ENCODE measurements around the gene INO80C.
A peak's percentile ranks its signal among the peaks of the same experiment; 100 is the strongest.
"Not testable (repeated sequence)": the region's sequence is repeated elsewhere in the genome, so short reads cannot be mapped to it uniquely, and the experiment has no call there.

The INO80C gene

GRCh38 chr18:35489281-35489680 lies 8.5 kb downstream of the INO80C start:
- not testable (repeated sequence) for DNase-seq (ENCODE audit: low read depth in 2 of 2)

GRCh38 chr18:35488396-35488795 lies 9.4 kb downstream of the INO80C start:
- DNase-seq (ENCODE audit: low read depth in 2 of 2) = not testable (repeated sequence)

GRCh38 chr18:35487525-35487924 lies 10.2 kb downstream of the INO80C start:
- not testable (repeated sequence) for DNase-seq (ENCODE audit: low read depth in 2 of 2)

GRCh38 chr18:35485852-35486251 lies 11.9 kb downstream of the INO80C start:
- DNase-seq (ENCODE audit: low read depth in 2 of 2) = no peak

GRCh38 chr18:35484034-35484433 lies 13.7 kb downstream of the INO80C start:
- no peak for DNase-seq (ENCODE audit: low read depth in 2 of 2)

- no peak for DNase-seq (ENCODE audit: low read depth in 2 of 2)
These were observed 15.8 kb downstream of the INO80C start for GRCh38 chr18:35481960-35482366.

- DNase-seq (ENCODE audit: low read depth in 2 of 2) = no peak
These were observed 17.7 kb downstream of the INO80C start for GRCh38 chr18:35479911-35480586.

GRCh38 chr18:35478520-35479435 lies 19.0 kb downstream of the INO80C start:
- DNase-seq (ENCODE audit: low read depth in 2 of 2) = peak in 1 of 2 donors; percentile 30

- DNase-seq (ENCODE audit: low read depth in 2 of 2) = no peak
These were observed 19.8 kb downstream of the INO80C start for GRCh38 chr18:35477974-35478373.

GRCh38 chr18:35477497-35477896 lies 20.3 kb downstream of the INO80C start:
- DNase-seq (ENCODE audit: low read depth in 2 of 2) = no peak

GRCh38 chr18:35474884-35475283 lies 22.9 kb downstream of the INO80C start:
- no peak for DNase-seq (ENCODE audit: low read depth in 2 of 2)

- DNase-seq (ENCODE audit: low read depth in 2 of 2) = no peak
These were observed 24.2 kb downstream of the INO80C start for GRCh38 chr18:35473562-35473961.

GRCh38 chr18:35470435-35470834 lies 27.3 kb downstream of the INO80C start:
- DNase-seq (ENCODE audit: low read depth in 2 of 2) = no peak

- no peak for DNase-seq (ENCODE audit: low read depth in 2 of 2)
These were observed 28.0 kb downstream of the INO80C start for GRCh38 chr18:35469725-35470124.

GRCh38 chr18:35468711-35469110 lies 29.0 kb downstream of the INO80C start:
- DNase-seq (ENCODE audit: low read depth in 2 of 2) = no peak

- DNase-seq (ENCODE audit: low read depth in 2 of 2) = no peak
These were observed 30.1 kb downstream of the INO80C start for GRCh38 chr18:35467624-35468016.

- no peak for DNase-seq (ENCODE audit: low read depth in 2 of 2)
These were observed 30.7 kb downstream of the INO80C start for GRCh38 chr18:35466815-35467623.

- no peak for DNase-seq (ENCODE audit: low read depth in 2 of 2)
These were observed 31.4 kb downstream of the INO80C start for GRCh38 chr18:35466334-35466733.

GRCh38 chr18:35465329-35465728 lies 32.4 kb downstream of the INO80C start:
- DNase-seq (ENCODE audit: low read depth in 2 of 2) = no peak

- DNase-seq (ENCODE audit: low read depth in 2 of 2) = no peak
These were observed 32.9 kb downstream of the INO80C start for GRCh38 chr18:35464831-35465279.

GRCh38 chr18:35463827-35464226 lies 33.9 kb downstream of the INO80C start:
- DNase-seq (ENCODE audit: low read depth in 2 of 2) = no peak

- DNase-seq (ENCODE audit: low read depth in 2 of 2) = no peak
These were observed 34.7 kb downstream of the INO80C start for GRCh38 chr18:35463050-35463449.
